Lower lobe of right lung (tissue), 2 donors: ENCODE data around the gene EDIL3. TPM values are rescaled to one million over a fixed set of nuclear protein-coding genes. Genes with fewer than 3 reads are reported as not detected.

Experiments
- ATAC-seq, 2 donors: fragments of 200-7000 bp; cut with Tn5 transposase; one replicate each; pipeline ENCODE4 v1.9.1; 2020 to 2022; ENCODE audit warnings: mild to moderate bottlenecking in 2 of 2, moderate library complexity in 2 of 2
- DNase-seq: peaks from one replicate; pipeline ENCODE4 v3.0.0-alpha.2; 2020
- H3K27ac ChIP-seq: fragments of 200-600 bp; one replicate; pipeline ENCODE4 v1.8.0; 2022
- H3K27me3 ChIP-seq: fragments of 200-600 bp; one replicate; pipeline ENCODE4 v1.8.0; 2022; ENCODE audit warnings: low read depth
- H3K36me3 ChIP-seq: fragments of 200-600 bp; one replicate; pipeline ENCODE4 v1.8.0; 2022; ENCODE audit warnings: mild to moderate bottlenecking
- H3K4me1 ChIP-seq: fragments of 200-600 bp; one replicate; pipeline ENCODE4 v1.8.0; 2022
- H3K4me3 ChIP-seq: fragments of 200-600 bp; one replicate; pipeline ENCODE4 v1.8.0; 2022; ENCODE audit warnings: mild to moderate bottlenecking
- H3K9me3 ChIP-seq: fragments of 200-600 bp; one replicate; pipeline ENCODE4 v1.8.0; 2022
- intact Hi-C: fragments of 100-400 bp; cut with DNase I; formaldehyde crosslinking; loops from one replicate; pipeline ENCODE4 v1.11.0; 2022
- total RNA-seq: library from RNA; stranded (reverse); fragmentation: NEBNext Ultra II Directional; extraction: Animal tissue kit (Norgen Biotek cat#: 25700); gene quantifications from one replicate; pipeline ENCODE4 v1.2.1, GENCODE V29; 2021
- TF ChIP-seq, protein P1 (sequence below): fragments of 200-600 bp; IDR thresholded peaks from one replicate; pipeline ENCODE4 v1.8.0; 2022; ENCODE audit warnings: antibody characterized with exemption, mild to moderate bottlenecking
- donor health status: DM: no; HTN: yes; CAD: no; lungs with severe emphysema.

EDIL3 gene
- total RNA-seq, 1 donor from 2014 or later: 17.0 TPM

- H3K4me3 ChIP-seq: no peak overlapping the region
- H3K27ac ChIP-seq: no peak overlapping the region
- H3K4me1 ChIP-seq: no peaks in the 10 kb centered on the region
- TF ChIP-seq, protein P1, sequence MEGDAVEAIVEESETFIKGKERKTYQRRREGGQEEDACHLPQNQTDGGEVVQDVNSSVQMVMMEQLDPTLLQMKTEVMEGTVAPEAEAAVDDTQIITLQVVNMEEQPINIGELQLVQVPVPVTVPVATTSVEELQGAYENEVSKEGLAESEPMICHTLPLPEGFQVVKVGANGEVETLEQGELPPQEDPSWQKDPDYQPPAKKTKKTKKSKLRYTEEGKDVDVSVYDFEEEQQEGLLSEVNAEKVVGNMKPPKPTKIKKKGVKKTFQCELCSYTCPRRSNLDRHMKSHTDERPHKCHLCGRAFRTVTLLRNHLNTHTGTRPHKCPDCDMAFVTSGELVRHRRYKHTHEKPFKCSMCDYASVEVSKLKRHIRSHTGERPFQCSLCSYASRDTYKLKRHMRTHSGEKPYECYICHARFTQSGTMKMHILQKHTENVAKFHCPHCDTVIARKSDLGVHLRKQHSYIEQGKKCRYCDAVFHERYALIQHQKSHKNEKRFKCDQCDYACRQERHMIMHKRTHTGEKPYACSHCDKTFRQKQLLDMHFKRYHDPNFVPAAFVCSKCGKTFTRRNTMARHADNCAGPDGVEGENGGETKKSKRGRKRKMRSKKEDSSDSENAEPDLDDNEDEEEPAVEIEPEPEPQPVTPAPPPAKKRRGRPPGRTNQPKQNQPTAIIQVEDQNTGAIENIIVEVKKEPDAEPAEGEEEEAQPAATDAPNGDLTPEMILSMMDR: no peak
- ATAC-seq (no peak), DNase-seq (no peak)
- no peaks in the 10 kb centered on the region for H3K36me3 ChIP-seq
- H3K9me3 ChIP-seq: no peaks in the 10 kb centered on the region
- intact Hi-C loops: no loop called here
- H3K27me3 ChIP-seq: no peaks in the 10 kb centered on the region
Observed at GRCh38 chr5:84292788-84293653, 91.7 kb downstream of the EDIL3 start.

- no peaks in the 10 kb centered on the region for H3K9me3 ChIP-seq
- DNase-seq (no peak), ATAC-seq (no peak)
- no peaks in the 10 kb centered on the region for H3K27me3 ChIP-seq
- H3K36me3 ChIP-seq: no peaks in the 10 kb centered on the region
- H3K4me3 ChIP-seq: no peak overlapping the region
- intact Hi-C loops: no loop called here
- H3K27ac ChIP-seq: no peak overlapping the region
- TF ChIP-seq, protein P1: no peak
- no peaks in the 10 kb centered on the region for H3K4me1 ChIP-seq
Observed at GRCh38 chr5:84292000-84292642, 92.6 kb downstream of the EDIL3 start.

DNA sequence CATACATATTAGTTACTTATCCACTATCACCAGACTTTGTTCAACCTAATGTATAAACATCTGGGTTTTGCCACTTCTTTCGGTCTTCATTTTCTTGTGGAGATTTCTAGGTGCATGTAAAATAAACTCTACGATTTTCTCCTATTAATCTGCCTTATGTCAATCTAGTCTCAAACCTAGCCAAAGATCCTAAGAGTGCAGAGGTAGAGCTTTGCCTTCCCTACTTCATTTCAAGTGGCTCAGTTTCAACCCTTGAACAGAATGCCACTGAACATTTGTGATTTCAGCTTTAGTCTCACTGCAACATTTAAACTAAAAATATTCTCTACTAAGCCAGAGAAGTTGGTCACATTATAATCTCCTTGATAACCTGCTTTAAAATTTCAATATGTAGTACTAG, 94.0 kb downstream of the EDIL3 start:
- Histone ChIP-seq H3K4me1 (no peaks in the 10 kb centered on the region), H3K27me3 (no peaks in the 10 kb centered on the region), H3K9me3 (no peaks in the 10 kb centered on the region), H3K27ac (no peak overlapping the region), H3K4me3 (no peak overlapping the region), H3K36me3 (no peaks in the 10 kb centered on the region)
- intact Hi-C loops: no loop called here
- no peak for DNase-seq
- peak in 1 of 2 donors; percentile 83 for ATAC-seq
- TF ChIP-seq, protein P1: no peak

GRCh38 chr5:84290161-84290560, 94.5 kb downstream of the EDIL3 start:
- Histone ChIP-seq H3K27ac (no peak overlapping the region), H3K27me3 (no peaks in the 10 kb centered on the region), H3K36me3 (no peaks in the 10 kb centered on the region), H3K4me1 (no peaks in the 10 kb centered on the region), H3K9me3 (no peaks in the 10 kb centered on the region), H3K4me3 (no peak overlapping the region)
- ATAC-seq (peak in 1 of 2 donors; percentile 93), DNase-seq (no peak)
- TF ChIP-seq, protein P1: no peak
- intact Hi-C loops: no loop called here

DNA sequence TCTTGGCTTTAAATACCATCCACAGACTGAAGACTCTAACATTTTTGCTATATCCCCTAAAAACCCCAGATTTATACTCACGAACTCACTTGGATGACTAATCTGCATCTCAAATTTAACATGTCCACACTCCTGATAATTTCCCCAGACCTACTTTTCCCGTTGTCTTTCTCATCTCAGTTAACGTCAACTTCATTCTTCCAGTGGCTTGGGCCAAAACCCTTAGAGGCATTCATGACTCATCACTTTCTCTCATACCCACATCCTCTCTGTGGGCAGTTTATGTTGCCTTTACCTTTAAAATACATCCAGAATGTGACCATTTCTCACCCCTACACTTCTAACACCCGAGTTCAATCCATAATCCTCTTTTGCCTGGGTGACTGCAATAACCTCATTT, 96.7 kb downstream of the EDIL3 start:
- no peak overlapping the region for H3K4me3 ChIP-seq
- no peak for DNase-seq
- H3K27ac ChIP-seq: no peak overlapping the region
- TF ChIP-seq, protein P1: no peak
- H3K36me3 ChIP-seq: no peaks in the 10 kb centered on the region
- no peaks in the 10 kb centered on the region for H3K9me3 ChIP-seq
- intact Hi-C loops: no loop called here
- no peaks in the 10 kb centered on the region for H3K27me3 ChIP-seq
- H3K4me1 ChIP-seq: no peaks in the 10 kb centered on the region
- no peak for ATAC-seq
